Activated naive CD8-positive, alpha-beta T cell (primary cell): ENCODE data around the gene RASA3.

ENCODE experiments used
- H3K27ac Mint-ChIP-seq: one replicate; pipeline ENCODE4 v1.8.0; 2021; ENCODE audit warnings: mixed read lengths
- H3K27me3 Mint-ChIP-seq: one replicate; pipeline ENCODE4 v1.8.0; 2021; ENCODE audit warnings: mixed read lengths
- H3K36me3 Mint-ChIP-seq: one replicate; pipeline ENCODE4 v1.8.0; 2021; ENCODE audit warnings: mixed read lengths
- H3K4me1 Mint-ChIP-seq: one replicate; pipeline ENCODE4 v1.8.0; 2021; ENCODE audit warnings: low read depth, mixed read lengths
- H3K4me3 Mint-ChIP-seq: one replicate; pipeline ENCODE4 v1.8.0; 2021; ENCODE audit warnings: mild to moderate bottlenecking, mixed read lengths
- H3K9me3 Mint-ChIP-seq: one replicate; pipeline ENCODE4 v1.8.0; 2021; ENCODE audit warnings: low read depth, mixed read lengths

Gene RASA3

DNA sequence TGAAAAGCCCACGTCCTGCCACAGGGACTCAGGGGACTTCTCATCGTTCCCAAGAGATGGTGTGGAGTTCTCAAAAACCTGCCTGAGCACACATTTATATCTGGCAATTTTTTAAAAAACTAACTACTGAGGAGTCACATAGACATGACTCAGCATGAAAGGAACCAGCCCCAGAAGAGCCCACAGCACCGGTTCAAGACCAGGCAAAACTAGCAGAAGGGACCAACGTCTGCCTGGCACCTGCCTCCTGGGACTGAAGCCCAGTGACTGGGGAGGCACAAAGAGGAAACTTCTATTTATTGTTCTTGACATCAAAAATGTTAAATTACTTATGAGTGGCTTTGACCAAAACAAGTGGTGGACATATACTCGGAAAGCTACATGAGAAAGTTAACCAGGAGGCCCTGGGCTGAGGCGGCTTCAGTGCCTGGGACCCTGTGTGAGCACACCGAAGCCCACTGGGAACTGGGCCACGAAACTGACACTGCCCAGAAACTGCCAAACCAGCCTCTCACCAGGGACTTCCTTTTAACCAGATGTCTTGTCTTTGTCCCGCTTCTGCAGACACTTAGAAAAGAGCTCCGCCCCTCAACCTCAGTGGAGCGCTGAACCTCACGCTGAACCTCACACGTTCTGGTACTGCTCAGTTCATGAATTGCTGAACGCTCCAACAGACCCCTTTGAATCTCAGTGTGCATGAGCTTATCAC, 184.2 kb downstream of the RASA3 start:
- Mint-ChIP-seq H3K27me3 (no peaks in the 10 kb centered on the region), H3K9me3 (no peaks in the 10 kb centered on the region), H3K36me3 (no peaks in the 10 kb centered on the region), H3K4me1 (peaks cover 5% of the 10 kb centered on the region), H3K27ac (peak overlapping the region; percentile 61), H3K4me3 (no peak overlapping the region)

DNA sequence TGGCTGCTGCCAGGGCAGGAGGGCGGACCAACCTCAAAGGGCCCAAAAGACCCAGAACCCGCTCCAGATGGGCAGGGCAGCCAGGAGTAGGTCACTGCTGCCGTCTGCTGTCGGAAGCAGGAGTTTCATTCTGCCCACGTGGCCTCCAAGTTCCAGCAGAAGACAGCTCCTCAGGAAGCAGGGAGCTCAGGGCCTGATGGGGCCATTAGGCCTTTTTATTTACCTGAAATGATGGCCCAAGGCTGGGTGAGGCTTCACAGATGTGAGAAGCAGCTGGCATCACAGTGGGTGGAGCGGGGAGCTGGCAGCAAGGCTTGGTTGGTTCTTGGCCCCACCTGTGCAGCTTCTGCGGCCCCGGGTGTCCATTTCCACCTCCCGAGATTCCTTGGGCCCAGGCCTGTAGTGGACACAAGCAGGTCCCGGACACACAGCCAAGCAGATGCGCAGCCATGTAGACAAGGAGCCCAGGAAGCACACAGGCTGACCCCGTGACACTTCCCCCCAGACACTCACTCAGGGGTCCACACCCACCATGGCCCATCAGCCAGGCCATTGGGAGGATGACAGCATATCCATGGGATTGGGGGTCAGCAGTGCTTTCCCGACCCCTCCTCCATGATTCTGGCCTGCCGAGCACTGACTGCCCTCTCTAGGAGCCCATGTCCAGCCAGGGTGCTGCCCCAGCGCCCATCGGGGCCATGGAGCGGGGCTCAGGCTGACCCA, 185.0 kb downstream of the RASA3 start:
- H3K4me3 Mint-ChIP-seq = no peak overlapping the region
- H3K36me3 Mint-ChIP-seq = no peaks in the 10 kb centered on the region
- H3K9me3 Mint-ChIP-seq = no peaks in the 10 kb centered on the region
- peaks cover 5% of the 10 kb centered on the region for H3K4me1 Mint-ChIP-seq
- no peaks in the 10 kb centered on the region for H3K27me3 Mint-ChIP-seq
- H3K27ac Mint-ChIP-seq = peak overlapping the region; percentile 61

DNA sequence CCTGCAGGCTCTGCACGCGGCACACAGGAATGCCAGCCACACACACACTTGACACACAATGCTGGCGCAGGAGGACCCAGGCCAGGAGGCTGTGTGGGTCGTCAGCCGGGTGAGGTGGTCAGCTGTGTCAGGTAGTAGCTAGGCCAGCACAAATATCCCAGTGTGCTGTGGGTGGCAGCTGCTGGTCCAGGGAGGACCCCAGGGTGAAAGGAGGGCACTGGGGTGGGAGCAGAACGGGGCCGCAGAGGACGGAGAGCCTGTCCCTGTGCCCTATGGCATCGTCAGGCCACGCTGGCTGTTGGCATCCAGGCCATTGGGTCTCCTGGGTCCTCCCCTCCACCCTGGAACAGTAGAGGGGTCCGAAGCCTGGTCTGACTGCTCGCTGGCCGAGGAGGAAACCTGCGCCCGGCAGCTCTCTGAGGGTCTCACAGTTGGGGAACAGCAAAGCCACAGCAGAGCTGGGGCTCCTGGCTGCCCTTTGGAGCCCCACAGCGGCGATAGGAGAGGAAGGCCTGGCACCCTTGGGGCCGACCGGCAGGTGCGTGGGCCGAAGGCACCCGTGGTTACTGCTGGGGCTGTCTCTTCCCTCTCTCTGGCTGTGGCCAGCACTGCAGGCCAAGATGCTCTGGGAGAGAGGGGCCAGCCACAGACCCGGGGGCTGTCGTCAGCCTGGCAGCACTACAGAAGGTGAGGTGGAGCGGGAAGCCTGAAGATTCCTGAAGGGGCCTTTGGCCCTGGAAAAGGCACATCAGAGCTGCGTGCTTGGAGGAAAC, 185.8 kb downstream of the RASA3 start:
- H3K27me3 Mint-ChIP-seq = no peaks in the 10 kb centered on the region
- no peaks in the 10 kb centered on the region for H3K36me3 Mint-ChIP-seq
- H3K27ac Mint-ChIP-seq = no peak overlapping the region
- no peaks in the 10 kb centered on the region for H3K9me3 Mint-ChIP-seq
- H3K4me3 Mint-ChIP-seq = no peak overlapping the region
- H3K4me1 Mint-ChIP-seq = peaks cover 3% of the 10 kb centered on the region

DNA sequence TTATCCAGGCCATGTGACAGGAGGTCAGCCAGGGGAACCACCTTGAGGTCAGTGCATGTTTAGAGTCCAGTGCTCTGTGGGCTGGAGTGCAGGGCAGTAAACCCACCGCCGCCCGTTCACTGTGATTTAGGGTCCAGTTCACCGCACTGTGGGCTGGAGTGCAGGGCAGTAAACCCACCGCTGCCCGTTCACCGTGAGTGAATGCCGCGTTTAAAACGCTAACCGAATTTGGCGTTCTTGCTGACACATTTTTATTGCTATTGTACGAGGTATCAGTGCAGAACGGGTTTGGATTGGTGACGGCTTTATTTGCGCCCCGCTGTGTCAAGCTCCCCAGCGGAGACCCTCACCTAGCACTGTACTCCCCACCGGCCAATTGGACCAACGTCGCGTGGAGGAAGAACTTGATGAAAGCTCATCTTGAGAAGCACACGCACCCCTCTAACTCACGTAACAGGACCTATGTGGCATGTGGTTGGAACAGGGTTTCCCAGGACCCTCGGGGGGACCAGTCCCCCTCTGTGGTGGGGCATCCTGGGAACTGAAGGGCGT, 186.5 kb downstream of the RASA3 start:
- Mint-ChIP-seq H3K27ac (no peak overlapping the region), H3K4me3 (no peak overlapping the region)

DNA sequence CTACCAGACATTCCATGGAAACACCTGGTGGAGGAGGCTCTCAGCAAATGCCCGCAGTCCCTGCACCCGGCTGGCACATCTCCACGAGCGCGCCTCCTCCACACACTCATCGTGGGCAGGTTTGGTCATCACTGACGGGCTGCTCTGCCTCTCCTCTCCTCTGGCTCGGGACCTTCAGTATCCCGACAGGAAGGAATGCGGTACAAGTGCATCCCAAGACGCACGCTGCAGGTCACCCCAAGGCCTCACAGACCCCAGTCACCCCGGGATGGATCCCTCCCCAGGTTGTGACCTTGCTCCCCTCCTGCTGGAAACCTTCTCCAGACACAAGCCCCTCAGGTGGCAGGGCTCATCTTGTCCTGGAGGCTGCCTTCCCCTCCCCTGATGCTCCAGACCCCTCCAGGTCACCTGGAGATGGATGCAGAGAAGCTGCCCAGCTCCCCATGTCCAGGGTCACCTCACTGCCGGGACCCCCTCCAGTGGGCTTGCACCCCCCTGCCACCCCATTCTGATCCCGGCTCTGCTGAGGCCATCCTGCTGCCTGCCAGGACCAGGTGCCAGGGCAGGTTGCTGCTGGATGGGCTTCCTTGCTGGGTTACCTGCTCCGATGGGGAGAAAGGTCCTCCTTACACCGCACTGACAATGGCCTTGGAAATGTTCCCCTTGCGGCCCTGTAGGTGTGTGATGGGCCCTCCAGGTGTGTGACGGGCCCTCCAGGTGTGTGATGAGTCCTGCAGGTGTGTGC, 188.4 kb downstream of the RASA3 start:
- no peak overlapping the region for H3K4me3 Mint-ChIP-seq
- no peaks in the 10 kb centered on the region for H3K27me3 Mint-ChIP-seq
- H3K36me3 Mint-ChIP-seq = no peaks in the 10 kb centered on the region
- no peak overlapping the region for H3K27ac Mint-ChIP-seq
- H3K4me1 Mint-ChIP-seq = peaks cover 1% of the 10 kb centered on the region
- no peaks in the 10 kb centered on the region for H3K9me3 Mint-ChIP-seq

More for the DNA sequence above, 186.5 kb downstream of the RASA3 start:
- no peaks in the 10 kb centered on the region for H3K9me3 Mint-ChIP-seq
- no peaks in the 10 kb centered on the region for H3K36me3 Mint-ChIP-seq
- peaks cover 3% of the 10 kb centered on the region for H3K4me1 Mint-ChIP-seq
- H3K27me3 Mint-ChIP-seq = no peaks in the 10 kb centered on the region

DNA sequence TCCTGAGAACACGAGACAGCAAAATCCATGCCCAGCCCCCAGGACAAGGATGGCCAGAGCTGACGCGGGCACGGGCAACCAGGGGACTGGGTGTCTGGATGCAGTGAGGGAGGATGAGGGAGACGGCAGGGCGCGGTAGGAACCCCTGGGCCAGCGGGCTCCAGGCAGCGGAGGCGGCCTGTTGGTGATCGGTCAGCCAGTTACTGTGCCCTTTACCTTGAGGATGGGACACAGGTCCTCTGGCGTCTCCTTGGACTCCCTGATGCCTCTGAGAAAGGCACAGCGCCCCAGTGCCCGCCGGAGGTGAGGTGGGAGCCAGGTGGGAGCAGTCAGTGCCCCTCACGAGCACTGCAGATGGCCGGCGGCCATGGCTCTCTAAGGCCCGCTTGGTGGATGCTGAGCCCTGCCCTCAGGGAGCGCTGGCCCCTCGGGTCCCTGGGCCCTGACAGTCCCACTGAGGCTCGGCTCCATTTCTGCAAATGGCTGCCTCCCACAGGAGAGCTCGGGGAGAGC, 189.8 kb downstream of the RASA3 start:
- H3K36me3 Mint-ChIP-seq = no peaks in the 10 kb centered on the region
- H3K27me3 Mint-ChIP-seq = no peaks in the 10 kb centered on the region
- H3K9me3 Mint-ChIP-seq = no peaks in the 10 kb centered on the region
- no peak overlapping the region for H3K27ac Mint-ChIP-seq
- no peak overlapping the region for H3K4me3 Mint-ChIP-seq
- H3K4me1 Mint-ChIP-seq = peaks cover 1% of the 10 kb centered on the region

DNA sequence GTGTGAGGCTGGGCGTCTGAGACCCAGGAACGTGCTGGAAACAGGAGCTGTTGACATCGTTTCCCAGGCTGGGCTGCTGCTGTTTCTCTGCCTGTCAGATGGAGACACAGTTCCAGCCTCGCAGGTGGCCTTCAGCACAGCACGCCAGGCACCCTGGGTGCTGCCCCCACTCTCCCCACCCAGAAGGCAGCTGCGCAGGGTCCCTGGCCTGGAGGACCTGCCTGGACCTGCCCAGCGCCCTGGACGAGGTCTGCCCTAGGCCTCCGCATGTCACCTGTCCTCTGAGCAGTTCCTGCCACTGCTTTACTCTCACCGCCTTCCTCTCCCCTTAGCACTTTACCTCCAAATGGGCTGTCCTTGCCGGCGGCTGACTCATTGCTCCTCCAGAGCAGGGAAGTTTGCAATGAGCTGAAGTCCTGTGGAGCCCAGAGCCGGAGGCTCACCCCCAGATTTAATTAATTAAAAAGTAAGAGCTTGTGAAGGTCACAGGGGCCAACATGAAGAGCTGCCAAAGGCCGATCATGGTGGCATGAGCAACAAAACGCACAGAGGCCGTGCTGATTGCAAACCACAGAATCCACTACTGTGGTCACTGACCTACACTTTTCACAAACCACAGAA, 190.7 kb downstream of the RASA3 start:
- H3K4me1 Mint-ChIP-seq = peaks cover 1% of the 10 kb centered on the region
- no peak overlapping the region for H3K4me3 Mint-ChIP-seq
- no peaks in the 10 kb centered on the region for H3K9me3 Mint-ChIP-seq
- H3K27ac Mint-ChIP-seq = no peak overlapping the region
- H3K27me3 Mint-ChIP-seq = no peaks in the 10 kb centered on the region
- H3K36me3 Mint-ChIP-seq = no peaks in the 10 kb centered on the region

DNA sequence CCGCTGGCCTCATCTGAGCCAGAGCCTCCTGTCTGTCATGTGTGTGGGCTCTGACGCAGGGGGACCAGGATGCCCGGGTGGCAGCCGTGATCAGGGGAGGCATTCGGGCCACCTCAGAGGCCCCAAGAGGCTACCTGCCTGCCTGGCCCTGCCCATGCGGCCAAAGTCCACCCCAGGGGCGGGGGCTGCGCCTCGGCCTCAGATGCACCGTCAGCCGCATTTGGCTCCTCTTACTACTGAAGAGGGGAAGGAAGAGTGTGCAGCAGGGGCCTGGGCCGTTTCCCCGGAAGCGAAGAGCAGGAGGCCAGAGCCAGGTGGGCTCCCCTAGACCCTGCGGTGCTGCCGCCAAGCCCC, 192.5 kb downstream of the RASA3 start:
- Mint-ChIP-seq H3K36me3 (no peaks in the 10 kb centered on the region), H3K27me3 (no peaks in the 10 kb centered on the region), H3K9me3 (no peaks in the 10 kb centered on the region)

DNA sequence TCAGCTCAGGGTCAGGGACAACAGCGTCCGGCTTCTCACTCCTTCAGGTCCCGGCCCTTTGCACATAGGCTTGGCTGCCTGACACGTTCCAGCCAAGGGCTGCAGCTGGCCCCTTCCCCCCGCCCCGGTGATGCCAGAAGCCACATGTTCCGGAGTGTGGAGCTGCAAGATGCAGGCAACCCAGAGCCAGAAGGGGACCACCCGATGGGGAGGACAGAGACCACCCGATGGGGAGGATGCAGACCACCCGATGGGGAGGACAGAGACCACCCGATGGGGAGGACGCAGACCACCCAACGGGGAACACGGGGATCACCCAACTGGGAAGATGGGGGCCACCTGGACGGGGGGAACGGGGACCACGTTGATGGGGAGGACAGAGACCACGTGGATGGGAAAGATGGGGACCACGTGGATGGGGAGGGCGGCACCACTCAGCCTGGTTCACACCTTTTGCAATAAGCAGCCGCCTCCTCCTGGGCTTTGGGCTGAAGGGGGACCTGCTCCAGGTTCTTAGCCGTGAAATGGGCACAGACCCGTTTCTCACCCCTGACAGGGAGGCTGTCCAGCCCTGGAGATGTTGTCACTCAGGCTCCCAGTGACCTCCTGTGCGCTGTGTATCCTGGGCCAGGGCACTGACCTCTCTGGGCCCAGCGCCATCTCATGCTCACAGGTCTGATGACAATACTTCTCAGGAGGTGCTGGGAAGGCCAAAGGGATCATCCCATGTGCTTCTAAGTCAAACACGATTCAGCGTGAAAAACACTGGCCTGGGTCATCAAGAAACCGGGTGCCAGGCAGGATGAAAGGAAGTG, 193.1 kb downstream of the RASA3 start:
- no peaks in the 10 kb centered on the region for H3K27me3 Mint-ChIP-seq
- no peaks in the 10 kb centered on the region for H3K36me3 Mint-ChIP-seq
- no peaks in the 10 kb centered on the region for H3K9me3 Mint-ChIP-seq
- peaks cover 1% of the 10 kb centered on the region for H3K4me1 Mint-ChIP-seq
- no peak overlapping the region for H3K4me3 Mint-ChIP-seq
- no peak overlapping the region for H3K27ac Mint-ChIP-seq

More for the DNA sequence above, 192.5 kb downstream of the RASA3 start:
- H3K27ac Mint-ChIP-seq = no peak overlapping the region
- H3K4me3 Mint-ChIP-seq = no peak overlapping the region
- H3K4me1 Mint-ChIP-seq = peaks cover 1% of the 10 kb centered on the region

DNA sequence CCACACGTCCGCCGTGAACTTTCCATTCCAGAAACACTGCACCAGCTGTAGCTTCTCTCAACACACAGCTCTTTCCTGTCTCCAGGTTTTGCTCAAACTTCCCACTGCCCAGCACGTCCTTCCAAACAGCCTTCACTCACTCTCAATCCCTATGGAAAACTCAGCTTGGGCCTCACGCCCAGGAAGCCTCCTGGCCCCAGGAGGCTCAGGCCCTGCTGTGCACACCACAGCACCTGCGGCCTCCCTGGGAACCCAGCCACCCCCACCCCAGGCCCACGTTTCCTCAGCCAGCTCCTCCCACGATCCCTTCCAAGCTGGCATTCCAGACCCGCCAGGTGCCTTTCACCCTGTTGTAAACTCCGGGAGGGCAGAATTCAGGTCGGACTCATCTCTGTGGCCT, 193.7 kb downstream of the RASA3 start:
- Mint-ChIP-seq H3K9me3 (no peaks in the 10 kb centered on the region), H3K27ac (no peak overlapping the region), H3K36me3 (no peaks in the 10 kb centered on the region), H3K4me3 (no peak overlapping the region), H3K4me1 (peaks cover 1% of the 10 kb centered on the region), H3K27me3 (no peaks in the 10 kb centered on the region)

DNA sequence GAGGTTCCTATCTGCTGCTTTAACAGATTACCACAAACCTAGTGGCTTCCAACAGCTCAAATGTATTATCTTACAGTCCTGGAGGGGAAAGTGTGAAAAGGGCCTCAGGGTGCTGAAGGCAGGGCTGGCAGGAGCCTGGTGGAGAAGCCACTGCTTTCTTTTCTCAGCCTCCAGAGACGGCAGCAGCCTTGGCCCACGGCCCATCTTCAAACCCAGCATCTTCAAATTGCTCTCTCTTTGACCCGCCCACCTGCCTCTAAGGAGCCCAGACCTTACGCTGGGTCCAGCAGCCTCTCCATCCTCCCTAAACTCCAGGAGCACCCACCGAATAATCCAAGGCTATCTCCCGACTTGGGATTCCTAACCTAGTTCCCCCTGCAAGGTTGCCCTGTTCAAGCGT, 194.2 kb downstream of the RASA3 start:
- H3K27ac Mint-ChIP-seq = no peak overlapping the region
- no peaks in the 10 kb centered on the region for H3K4me1 Mint-ChIP-seq
- no peak overlapping the region for H3K4me3 Mint-ChIP-seq
- no peaks in the 10 kb centered on the region for H3K36me3 Mint-ChIP-seq
- H3K27me3 Mint-ChIP-seq = no peaks in the 10 kb centered on the region
- no peaks in the 10 kb centered on the region for H3K9me3 Mint-ChIP-seq

DNA sequence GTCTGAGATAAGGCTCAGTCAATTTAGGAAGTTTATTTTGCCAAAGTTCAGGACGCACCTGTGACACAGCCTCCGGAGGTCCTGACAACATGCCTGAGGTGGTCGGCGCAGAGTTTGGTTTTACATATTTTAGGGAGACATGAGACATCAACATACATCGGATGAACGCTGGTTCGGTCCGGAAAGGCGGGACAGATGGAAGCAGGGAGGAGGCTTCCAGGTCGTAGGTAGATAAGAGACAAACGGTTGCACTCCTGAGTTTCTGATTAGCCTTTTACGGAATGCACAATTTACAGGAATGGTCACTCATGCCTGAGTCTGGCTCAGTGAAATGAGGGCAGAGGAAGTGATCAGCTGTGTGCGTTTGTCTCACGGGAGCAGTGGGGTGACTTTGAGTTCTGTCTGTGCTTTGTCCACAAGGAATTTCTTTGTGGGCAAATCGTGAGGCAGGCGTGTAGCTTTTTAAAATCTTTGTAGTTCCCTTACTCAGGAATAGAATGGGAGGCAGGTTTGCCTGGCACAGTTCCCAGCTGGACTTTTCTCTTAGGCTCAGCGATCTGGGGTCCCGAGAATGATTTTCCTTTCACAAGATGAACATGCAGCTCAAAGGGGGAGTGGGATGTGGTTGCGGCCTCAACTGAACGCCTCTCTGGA, 194.8 kb downstream of the RASA3 start:
- Mint-ChIP-seq H3K36me3 (no peaks in the 10 kb centered on the region), H3K4me1 (no peaks in the 10 kb centered on the region), H3K27me3 (no peaks in the 10 kb centered on the region), H3K9me3 (no peaks in the 10 kb centered on the region), H3K27ac (no peak overlapping the region), H3K4me3 (no peak overlapping the region)

DNA sequence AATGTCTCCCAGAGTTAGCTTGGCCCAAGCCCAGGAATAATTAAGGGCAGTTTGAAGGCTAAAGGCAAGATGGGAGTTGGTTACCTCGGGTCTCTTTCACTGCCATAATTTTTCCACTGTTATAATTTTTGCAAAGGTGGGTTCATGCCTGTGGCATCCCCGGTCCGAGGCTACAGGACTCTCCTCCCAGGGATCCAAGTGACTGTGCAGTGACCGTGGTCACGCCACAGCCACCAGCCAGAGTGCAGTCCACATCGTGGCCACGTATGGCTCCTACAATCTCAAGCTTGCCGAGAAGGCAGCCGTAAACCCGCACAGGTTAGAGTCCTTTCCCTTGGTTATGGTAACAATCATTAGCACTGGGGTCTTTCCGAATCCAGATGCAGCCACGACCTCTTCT, 195.3 kb downstream of the RASA3 start:
- Mint-ChIP-seq H3K27me3 (no peaks in the 10 kb centered on the region), H3K4me3 (no peak overlapping the region), H3K4me1 (no peaks in the 10 kb centered on the region), H3K9me3 (no peaks in the 10 kb centered on the region), H3K27ac (no peak overlapping the region), H3K36me3 (no peaks in the 10 kb centered on the region)
